Esophagus (tissue), 2 donors: ENCODE data around the gene SLC44A1. TPM values are rescaled to one million over a fixed set of nuclear protein-coding genes. Genes with fewer than 3 reads are reported as not detected.

Experiments
- H3K27ac ChIP-seq, 2 donors: one replicate each; pipeline ENCODE4 v1.5.1; 2013; ENCODE audit warnings: low read depth in 2 of 2, mild to moderate bottlenecking in 2 of 2, inconsistent platforms in 1 of 2, low read length in 1 of 2, moderate library complexity in 1 of 2
- H3K27me3 ChIP-seq, 2 donors: one replicate each; pipeline ENCODE4 v1.6.1; 2013; ENCODE audit warnings: low read length in 2 of 2, control low read depth in 1 of 2, mild to moderate bottlenecking in 1 of 2; ENCODE audit not compliant: insufficient read depth in 2 of 2, control insufficient read depth in 1 of 2
- H3K36me3 ChIP-seq, 2 donors: one replicate each; pipeline ENCODE4 v1.6.1; 2013; ENCODE audit warnings: low read length in 1 of 2; ENCODE audit not compliant: control insufficient read depth in 2 of 2, insufficient read depth in 2 of 2
- H3K4me1 ChIP-seq, 2 donors: one replicate each; pipeline ENCODE4 v1.6.1; 2013; ENCODE audit warnings: low read length in 1 of 2; ENCODE audit not compliant: control insufficient read depth in 2 of 2, insufficient read depth in 2 of 2
- H3K4me3 ChIP-seq, 2 donors: one replicate each; pipeline ENCODE4 v1.5.1; 2013; ENCODE audit warnings: low read length in 2 of 2, mild to moderate bottlenecking in 2 of 2, low read depth in 1 of 2, moderate library complexity in 1 of 2
- H3K9me3 ChIP-seq, 2 donors: one replicate each; pipeline ENCODE4 v1.6.1; 2013; ENCODE audit warnings: mild to moderate bottlenecking in 2 of 2, low read depth in 1 of 2, low read length in 1 of 2, moderate library complexity in 1 of 2; ENCODE audit not compliant: control insufficient read depth in 2 of 2, insufficient read depth in 1 of 2
- WGBS, 2 donors: extraction: QIAGEN DNeasy Blood & Tissue Kit; methylation state at CpG; one replicate each; pipeline ENCODE4 v1.1.7; 2013; 5-methylcytosine and 5-hydroxymethylcytosine counted together
- polyA plus RNA-seq, 2 donors: library from polyadenylated mRNA; stranded (reverse); fragments of 200-250 nt; gene quantifications; one replicate each; pipeline ENCODE4 v1.2.3, GENCODE V29; 2013
- donor health status: healthy with polysubstance abuse.
- donor health status: Bipolar disorder and iron deficiency.

The SLC44A1 gene
- polyA plus RNA-seq, 2 donors: 8.2 to 9.6 TPM

DNA sequence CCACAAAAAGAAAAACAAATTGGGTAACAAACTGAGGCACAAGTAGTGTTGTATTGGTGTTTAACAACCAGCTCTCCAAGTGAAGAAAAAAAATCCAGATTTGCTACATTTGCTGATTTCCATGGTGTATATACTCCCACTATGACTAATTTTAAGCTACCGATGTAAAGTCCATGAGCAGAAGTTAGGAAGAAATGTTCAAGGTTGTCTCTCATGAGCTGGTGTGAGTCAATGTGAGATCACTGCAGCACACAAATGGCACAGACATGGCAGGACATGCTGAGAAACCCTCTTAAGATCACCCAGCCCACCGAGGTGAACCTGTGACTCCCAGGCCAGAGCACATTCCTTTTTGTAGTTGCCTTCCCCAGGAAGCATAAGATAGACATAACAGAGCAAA is 36.2 kb downstream of the SLC44A1 start:
- Histone ChIP-seq H3K4me3 (no peak overlapping the region), H3K4me1 (peaks cover 0 to 2% of the 10 kb centered on the region in 2 donors), H3K27me3 (no peaks in the 10 kb centered on the region), H3K36me3 (no peaks in the 10 kb centered on the region), H3K9me3 (no peaks in the 10 kb centered on the region), H3K27ac (peak overlapping the region; percentile 9 to 70)
- 58 to 69% methylated on average over 2 of the region's 2 CpGs for WGBS, 2 donors

DNA sequence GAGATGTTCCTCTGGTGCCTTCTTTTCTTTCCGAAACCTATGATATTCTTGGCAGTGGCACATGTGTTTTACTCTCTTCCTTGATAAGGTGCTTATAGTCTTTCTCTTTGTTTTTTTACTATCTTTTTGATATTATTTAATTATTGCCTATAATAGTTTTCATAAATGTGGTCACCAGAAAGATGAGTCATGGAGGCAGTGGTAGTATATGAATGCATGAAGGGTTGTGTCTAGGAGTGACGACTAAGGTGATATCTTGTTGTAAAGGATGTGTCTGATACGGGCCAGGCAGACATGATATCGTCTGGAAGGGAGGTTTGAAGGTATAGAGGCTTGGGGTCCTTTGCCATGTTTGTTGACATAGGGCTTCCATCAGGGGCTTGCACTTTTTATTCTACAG is 36.8 kb downstream of the SLC44A1 start:
- WGBS, 2 donors: 84 to 90% methylated on average over 4 of the region's 4 CpGs
- Histone ChIP-seq H3K27me3 (no peaks in the 10 kb centered on the region), H3K4me3 (no peak overlapping the region), H3K27ac (peak overlapping the region in 1 of 2 donors; percentile 79), H3K36me3 (no peaks in the 10 kb centered on the region), H3K9me3 (no peaks in the 10 kb centered on the region), H3K4me1 (peaks cover 0 to 2% of the 10 kb centered on the region in 2 donors)

GRCh38 chr9:105281926-105282325 is 37.5 kb downstream of the SLC44A1 start:
- H3K9me3 ChIP-seq: no peaks in the 10 kb centered on the region
- no peaks in the 10 kb centered on the region for H3K4me1 ChIP-seq
- H3K27ac ChIP-seq: peak overlapping the region in 1 of 2 donors; percentile 18
- H3K4me3 ChIP-seq: no peak overlapping the region
- WGBS, 2 donors: 46 to 56% methylated on average over 1 of the region's 1 CpG
- no peaks in the 10 kb centered on the region for H3K36me3 ChIP-seq
- H3K27me3 ChIP-seq: no peaks in the 10 kb centered on the region

GRCh38 chr9:105282870-105283621 is 38.6 kb downstream of the SLC44A1 start:
- Histone ChIP-seq H3K9me3 (no peaks in the 10 kb centered on the region), H3K36me3 (no peaks in the 10 kb centered on the region), H3K4me1 (no peaks in the 10 kb centered on the region), H3K27ac (no peak overlapping the region), H3K27me3 (no peaks in the 10 kb centered on the region), H3K4me3 (no peak overlapping the region)
- 80 to 89% methylated on average over 7 of the region's 7 CpGs for WGBS, 2 donors

GRCh38 chr9:105283795-105284194 is 39.3 kb downstream of the SLC44A1 start:
- Histone ChIP-seq H3K4me3 (no peak overlapping the region), H3K27ac (no peak overlapping the region), H3K4me1 (no peaks in the 10 kb centered on the region), H3K36me3 (no peaks in the 10 kb centered on the region), H3K27me3 (no peaks in the 10 kb centered on the region), H3K9me3 (no peaks in the 10 kb centered on the region)
- 76 to 82% methylated on average over 1 of the region's 1 CpG for WGBS, 2 donors

GRCh38 chr9:105284463-105284862 is 40.0 kb downstream of the SLC44A1 start:
- no peaks in the 10 kb centered on the region for H3K9me3 ChIP-seq
- H3K27me3 ChIP-seq: no peaks in the 10 kb centered on the region
- H3K36me3 ChIP-seq: no peaks in the 10 kb centered on the region
- H3K4me3 ChIP-seq: no peak overlapping the region
- H3K4me1 ChIP-seq: no peaks in the 10 kb centered on the region
- WGBS, 2 donors: 68 to 87% methylated on average over 2 of the region's 2 CpGs
- no peak overlapping the region for H3K27ac ChIP-seq

DNA sequence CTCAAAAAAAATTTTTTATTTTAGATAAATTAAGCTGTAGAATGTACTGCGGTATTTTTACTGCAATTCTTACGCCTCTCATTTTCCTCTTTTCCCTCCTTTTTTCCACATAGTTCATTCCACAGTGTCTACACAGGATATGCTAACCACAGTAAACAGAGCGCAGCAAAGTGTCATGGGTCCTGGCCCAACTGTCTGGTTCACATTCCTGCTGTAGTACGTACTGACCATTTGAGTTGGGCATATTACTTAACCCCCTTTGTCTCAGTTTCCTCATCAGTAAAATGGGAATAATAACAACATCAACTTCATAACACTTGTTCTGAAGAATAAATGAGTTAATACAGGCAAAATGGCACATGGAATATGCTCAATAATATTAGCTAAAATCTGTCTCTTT is 41.6 kb downstream of the SLC44A1 start:
- no peak overlapping the region for H3K4me3 ChIP-seq
- no peaks in the 10 kb centered on the region for H3K9me3 ChIP-seq
- H3K27me3 ChIP-seq: no peaks in the 10 kb centered on the region
- H3K27ac ChIP-seq: no peak overlapping the region
- WGBS, 2 donors: 90 to 93% methylated on average over 4 of the region's 4 CpGs
- no peaks in the 10 kb centered on the region for H3K4me1 ChIP-seq
- H3K36me3 ChIP-seq: no peaks in the 10 kb centered on the region

- H3K36me3 ChIP-seq: no peaks in the 10 kb centered on the region
- no peaks in the 10 kb centered on the region for H3K27me3 ChIP-seq
- WGBS, 2 donors: 91% methylated on average over 3 of the region's 3 CpGs
- no peaks in the 10 kb centered on the region for H3K4me1 ChIP-seq
- H3K9me3 ChIP-seq: no peaks in the 10 kb centered on the region
- H3K4me3 ChIP-seq: no peak overlapping the region
- no peak overlapping the region for H3K27ac ChIP-seq
Observed at GRCh38 chr9:105289305-105289704, 44.9 kb downstream of the SLC44A1 start.

DNA sequence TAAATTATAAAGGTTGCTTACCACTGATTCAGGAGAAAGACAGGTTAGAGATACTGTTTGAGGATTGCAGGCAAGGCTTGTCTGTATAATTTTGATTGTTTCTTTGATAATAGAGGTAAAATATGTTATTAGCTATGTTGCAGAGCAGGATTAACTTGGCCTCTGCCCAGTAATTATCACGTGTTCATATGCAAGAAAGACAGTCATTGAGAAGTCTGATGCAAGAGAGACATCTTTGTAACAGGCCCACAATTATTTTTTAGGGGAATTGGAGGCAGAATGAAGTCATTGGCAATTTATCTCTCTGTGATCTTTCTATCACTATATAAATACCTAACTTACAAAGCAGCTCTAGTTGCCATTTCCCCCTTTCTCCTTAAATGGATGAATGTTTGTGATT is 46.0 kb downstream of the SLC44A1 start:
- Histone ChIP-seq H3K4me3 (no peak overlapping the region), H3K27ac (no peak overlapping the region), H3K27me3 (no peaks in the 10 kb centered on the region), H3K36me3 (no peaks in the 10 kb centered on the region), H3K4me1 (no peaks in the 10 kb centered on the region), H3K9me3 (no peaks in the 10 kb centered on the region)
- 26 to 36% methylated on average over 1 of the region's 1 CpG for WGBS, 2 donors

DNA sequence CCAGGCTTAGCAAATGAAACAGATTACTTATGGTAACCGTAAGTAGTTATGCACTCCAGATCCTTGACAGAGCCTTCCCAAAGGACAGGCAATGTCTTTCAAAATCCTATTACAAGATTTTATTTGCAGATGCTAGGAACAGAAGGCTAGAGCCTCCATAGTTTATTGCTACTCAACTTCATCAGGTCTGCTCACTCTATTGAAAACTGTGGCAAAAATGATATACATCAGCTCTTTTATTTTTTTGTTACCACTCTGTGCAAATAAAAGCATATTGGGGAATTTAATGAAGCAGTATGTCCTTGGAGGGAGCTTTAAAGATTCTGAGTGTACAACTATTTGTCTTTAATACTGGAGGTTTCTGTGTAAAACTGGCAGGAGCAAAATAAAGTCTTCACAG is 46.5 kb downstream of the SLC44A1 start:
- Histone ChIP-seq H3K9me3 (no peaks in the 10 kb centered on the region), H3K4me1 (no peaks in the 10 kb centered on the region), H3K27ac (no peak overlapping the region), H3K4me3 (no peak overlapping the region), H3K27me3 (no peaks in the 10 kb centered on the region), H3K36me3 (no peaks in the 10 kb centered on the region)
- 96 to 98% methylated on average over 1 of the region's 1 CpG for WGBS, 2 donors
